Gastroesophageal sphincter (tissue), 3 donors: ENCODE measurements around the gene TMEM117.

Source experiments
- CTCF ChIP-seq, 4 experiments: fragments of 200-600 bp in 2 of 4; fragments of 450-650 bp in 2 of 4; sonication (generic) in 1 of 4; IDR thresholded peaks; one replicate each; pipeline ENCODE4 v1.5.1; 2017 to 2019; ENCODE audit warnings: antibody characterized with exemption in 4 of 4, mild to moderate bottlenecking in 2 of 4, moderate library complexity in 2 of 4
- EP300 ChIP-seq: sonication (generic); formaldehyde crosslinking; IDR thresholded peaks from one replicate; pipeline ENCODE4 v1.6.1; 2017; ENCODE audit warnings: antibody characterized with exemption, mild to moderate bottlenecking

GRCh38 chr12:43827093-43827492 lies 8.8 kb upstream of the TMEM117 start:
- TF ChIP-seq EP300 (no peak), CTCF (IDR thresholded peaks at IDR 0.05) (no peak)
